ENCODE measurements around the gene GCK. TPM values are rescaled to one million over a fixed set of nuclear protein-coding genes. Genes with fewer than 3 reads are reported as not detected.

Gene GCK
- total RNA-seq, 1 experiment from 2014 or later: not detected

DNA sequence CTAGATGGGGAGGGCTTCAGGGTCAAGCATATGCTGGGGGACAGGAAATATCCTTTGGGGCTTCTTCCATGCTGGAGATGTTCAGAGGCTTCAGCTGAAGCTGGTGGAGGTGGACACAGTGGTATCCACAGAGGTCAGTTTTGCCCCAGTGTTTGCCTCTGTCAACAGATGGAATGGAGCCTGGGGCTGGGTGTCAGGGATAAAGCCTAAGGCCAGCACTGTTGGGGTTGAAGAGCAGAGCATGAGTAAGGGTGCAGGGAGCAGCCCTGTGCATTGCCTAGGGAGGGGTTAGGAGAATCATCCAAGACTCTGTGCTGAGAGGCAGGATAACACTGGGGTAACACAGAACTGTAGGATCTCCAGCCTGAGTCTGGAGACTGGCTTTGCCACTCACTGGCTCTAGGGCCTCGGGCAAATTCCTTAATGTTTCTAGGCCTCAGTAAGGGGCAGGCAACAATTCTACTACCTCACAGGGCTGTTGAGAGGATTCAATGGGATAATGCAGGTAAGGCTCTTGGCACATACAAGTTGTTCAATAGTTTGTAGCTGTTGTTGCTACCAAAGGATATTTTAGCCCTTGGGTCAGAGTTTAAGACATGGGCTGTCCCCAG lies 26.3 kb downstream of the GCK start:
- DNase-seq (ENCODE audit: low spot score): no peak
- in situ Hi-C loops (cut with HindIII; ENCODE audit: low sequenced_read_pairs): no loop called here

DNA sequence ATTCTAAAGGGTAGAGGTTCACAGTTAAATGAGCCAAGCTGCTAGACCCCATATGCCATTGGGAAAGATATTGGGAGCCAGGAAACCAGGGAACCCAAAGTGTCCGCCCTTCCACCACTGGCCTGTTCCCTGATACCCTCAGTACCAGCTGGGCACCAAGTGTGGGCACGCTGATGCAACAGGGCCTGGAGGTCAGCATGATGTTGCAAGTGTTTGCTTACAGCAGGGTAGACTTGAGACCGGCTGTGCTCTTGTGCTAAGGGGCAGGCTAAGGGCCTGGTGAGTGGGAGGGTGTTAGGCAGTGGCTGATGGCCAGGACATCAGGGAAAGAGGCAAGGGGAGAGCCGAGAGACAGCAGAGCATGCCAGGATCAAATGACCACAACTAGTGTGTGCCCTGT lies 27.1 kb downstream of the GCK start:
- DNase-seq (ENCODE audit: low spot score): no peak
- in situ Hi-C loops (cut with HindIII; ENCODE audit: low sequenced_read_pairs): no loop called here

DNA sequence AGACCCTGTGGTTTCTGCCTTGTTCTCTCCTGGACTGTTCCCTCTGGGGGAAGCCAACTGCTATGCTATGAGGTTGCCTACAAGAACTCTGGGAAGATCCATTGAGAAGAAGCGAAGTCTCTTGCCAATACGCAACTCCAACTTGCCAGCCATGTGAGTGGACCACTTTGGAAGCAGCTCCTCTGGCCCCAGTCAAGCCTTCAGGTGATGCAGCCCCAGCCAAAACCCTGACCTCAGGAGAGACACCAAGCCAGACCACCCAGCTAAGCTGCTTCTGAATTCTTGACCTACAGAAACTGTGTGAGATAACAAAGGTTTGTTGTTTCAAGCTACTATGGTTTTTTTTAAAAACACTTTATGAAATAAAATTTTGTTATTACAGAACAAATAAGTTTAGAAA lies 27.9 kb downstream of the GCK start:
- no peak for DNase-seq (ENCODE audit: low spot score)
- in situ Hi-C loops (cut with HindIII; ENCODE audit: low sequenced_read_pairs): no loop called here

DNA sequence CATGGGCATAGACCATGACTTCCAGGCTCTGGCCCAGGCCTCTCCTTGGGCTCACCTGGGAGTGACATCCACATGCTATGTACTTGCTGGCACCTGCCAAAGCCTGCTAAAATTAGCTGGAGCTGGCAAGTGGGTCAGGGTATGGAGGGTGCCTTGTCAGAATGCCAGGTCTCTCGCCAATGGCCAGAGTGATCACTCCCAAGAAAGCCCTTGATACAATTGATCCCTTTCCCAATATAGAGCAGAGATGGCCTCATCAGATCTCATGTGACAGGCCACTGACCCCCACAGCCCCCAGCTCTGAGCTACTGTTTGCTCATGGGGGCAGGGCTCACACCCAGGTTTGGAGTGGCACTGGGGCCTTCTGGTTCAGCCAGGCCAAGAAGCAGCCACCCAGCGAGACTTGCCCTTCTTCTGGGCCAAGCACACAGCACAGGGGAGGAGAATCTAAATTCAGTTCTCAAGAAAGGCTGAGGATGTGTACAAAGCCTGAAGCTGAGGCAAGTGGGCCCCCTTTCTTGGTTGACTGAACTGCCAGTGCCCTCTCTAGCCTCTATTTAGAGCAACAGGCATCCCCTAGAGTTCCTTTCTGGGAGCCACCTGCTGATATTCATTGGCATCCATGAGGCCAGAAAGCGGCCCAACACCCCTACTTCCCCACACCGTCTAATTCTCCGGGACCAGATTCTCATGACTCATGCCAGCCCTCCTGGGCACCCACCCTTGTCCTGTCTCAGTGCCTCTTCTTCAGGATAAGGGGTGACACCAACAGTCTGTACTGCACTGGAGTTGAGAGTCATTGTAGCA lies 29.2 kb downstream of the GCK start:
- in situ Hi-C loops (cut with HindIII; ENCODE audit: low sequenced_read_pairs): no loop called here
- DNase-seq (ENCODE audit: low spot score): peak; percentile 88

DNA sequence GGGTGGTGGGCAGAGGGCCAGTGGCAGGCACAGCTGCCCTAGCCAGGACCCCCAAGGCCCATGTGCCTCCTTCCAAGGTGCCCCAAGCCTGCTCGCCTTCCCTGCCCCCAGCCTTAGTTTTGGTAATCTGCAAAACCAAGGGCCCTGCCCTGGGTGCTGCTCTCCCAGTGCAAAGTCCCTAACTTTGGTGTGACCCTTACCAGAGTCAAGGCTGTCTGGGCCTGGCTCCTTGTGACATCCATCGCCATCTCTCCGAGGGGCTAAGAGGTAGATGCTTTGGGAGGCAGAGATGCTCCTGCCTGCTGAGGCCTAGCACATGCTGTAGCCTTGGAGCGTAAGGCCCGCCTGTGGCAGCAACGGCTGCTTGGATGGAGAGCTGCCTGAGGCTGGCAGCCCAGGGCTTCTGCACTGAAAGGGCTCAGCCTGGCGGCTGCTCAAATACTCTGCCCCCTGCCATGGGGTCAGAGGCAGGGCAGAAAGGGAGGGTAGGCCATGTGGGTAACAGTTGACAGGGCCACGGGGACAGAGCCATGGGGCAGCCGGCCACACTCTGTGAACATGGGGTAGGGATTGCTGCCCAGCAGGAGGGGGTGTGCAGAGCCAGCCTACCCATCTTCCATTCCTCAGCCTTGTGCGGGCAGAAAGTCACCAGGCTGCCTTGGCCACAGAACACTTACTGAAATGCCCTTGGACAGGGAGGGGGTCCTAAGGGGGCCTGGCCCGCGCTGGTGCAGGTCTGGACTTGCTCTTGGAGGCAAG lies 30.2 kb downstream of the GCK start:
- in situ Hi-C loops (cut with HindIII; ENCODE audit: low sequenced_read_pairs): no loop called here
- peak; percentile 59 for DNase-seq (ENCODE audit: low spot score)

DNA sequence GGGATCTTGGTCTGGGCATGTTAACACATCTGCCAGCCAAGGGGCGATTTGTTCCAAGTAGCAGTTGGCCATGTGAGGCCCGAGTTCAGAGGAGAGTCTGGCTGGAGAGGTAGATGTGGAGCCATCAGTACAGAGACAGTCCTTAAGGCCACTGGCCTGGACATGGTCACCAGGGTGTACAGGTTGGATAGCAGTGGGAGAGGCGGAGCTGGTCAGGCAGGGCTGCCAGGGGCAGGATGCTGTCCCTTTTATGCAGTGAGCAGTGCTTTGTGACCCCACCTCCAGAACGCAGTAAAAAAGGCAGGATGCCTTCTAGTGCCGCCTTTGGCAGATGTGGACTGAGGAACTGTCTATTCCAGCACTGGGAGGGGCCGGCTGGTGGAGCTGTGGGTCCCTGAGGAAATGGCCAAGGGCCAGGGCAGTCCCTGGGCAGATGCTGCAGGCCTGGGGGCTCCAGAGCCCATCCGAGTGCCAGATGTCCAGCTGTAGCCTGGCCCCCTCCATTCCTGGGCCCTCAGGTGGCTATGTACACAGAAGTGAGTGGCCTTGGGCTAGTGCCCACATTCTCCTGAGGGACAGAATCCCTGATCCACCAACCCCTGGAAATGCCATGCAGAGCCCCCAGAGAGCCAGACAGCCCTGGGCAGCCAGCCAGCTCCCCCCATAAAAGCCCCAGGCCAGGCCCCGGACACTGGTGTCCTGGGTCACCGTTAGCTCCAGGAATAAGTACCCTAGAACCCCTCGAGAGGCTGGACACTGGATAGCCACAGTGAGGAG lies 31.0 kb downstream of the GCK start:
- DNase-seq (ENCODE audit: low spot score): no peak
- in situ Hi-C loops (cut with HindIII; ENCODE audit: low sequenced_read_pairs): no loop called here

DNA sequence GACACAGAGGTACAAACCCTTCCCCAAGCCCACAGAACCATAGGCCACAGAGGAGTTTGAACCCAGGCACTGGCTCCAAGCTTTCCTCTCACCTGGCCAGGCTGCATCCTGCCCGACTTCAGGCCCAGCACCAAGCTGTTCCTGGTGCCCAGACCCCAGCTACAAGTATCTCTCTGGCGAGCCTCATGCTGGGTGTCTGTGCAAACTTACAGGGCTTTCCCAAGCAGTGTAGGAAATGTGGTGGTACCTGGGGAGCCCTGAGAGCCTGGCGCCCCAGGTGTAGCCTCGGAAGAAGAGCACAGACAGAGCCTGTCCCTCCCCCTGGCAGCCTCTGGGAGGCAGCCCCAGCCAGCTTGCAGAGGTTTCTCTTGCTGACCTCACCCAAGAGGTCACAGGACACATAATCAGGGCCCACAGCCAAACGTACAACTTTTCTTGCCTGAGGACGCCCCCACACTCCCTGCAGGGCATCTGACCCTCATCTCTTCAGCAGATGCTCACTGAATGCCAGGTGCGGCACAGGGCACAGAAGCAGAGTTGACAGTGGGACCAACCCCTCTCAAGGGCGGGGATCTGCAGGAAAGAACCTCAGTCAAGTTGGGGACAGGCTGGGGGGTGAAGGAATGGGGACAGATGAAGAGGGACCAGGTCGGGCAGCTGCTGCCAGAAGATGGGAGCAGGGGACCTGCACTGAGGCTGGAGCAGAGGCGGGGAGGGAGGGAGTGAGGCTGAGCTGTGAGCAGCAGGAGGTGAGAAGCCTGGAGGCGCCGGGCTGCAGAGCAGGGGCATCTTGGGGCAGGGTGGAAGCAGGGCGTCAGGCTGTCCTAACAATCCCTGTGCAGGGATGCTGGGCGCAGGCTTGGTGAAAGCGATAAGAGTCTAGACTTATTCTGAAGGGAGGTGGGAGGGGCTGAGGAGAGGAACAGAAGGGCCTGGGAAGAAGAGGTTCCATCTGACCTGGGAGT lies 31.8 kb downstream of the GCK start:
- DNase-seq (ENCODE audit: low spot score): no peak
- in situ Hi-C loops (cut with HindIII; ENCODE audit: low sequenced_read_pairs): no loop called here

DNA sequence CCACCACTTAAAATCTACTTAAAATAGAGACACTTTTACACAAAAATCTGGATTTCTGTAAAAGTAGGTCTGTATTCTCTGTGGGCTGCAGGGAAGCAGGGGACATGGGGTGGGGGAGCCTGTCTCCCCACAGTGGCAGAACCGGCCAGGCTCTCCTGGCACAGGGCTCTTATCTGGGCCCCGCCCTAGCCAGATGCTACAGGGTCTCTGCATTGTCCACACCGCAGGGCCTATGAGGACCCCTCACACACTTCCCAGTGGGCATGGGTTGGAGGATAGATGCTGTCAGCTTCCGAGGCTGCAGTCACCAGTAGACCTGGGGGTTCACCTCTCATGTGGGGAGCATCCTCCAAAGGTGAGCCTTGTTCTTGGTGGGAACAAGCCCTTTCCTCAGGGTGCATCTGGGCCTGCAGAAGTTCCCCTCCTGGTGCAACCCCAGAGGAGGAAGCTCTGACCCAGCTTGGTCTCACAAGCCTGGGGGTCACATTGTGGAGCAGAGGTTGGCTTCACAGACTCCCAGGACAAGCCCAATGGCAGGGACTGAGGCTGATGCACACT lies 32.7 kb downstream of the GCK start:
- in situ Hi-C loops (cut with HindIII; ENCODE audit: low sequenced_read_pairs): no loop called here
- no peak for DNase-seq (ENCODE audit: low spot score)

DNA sequence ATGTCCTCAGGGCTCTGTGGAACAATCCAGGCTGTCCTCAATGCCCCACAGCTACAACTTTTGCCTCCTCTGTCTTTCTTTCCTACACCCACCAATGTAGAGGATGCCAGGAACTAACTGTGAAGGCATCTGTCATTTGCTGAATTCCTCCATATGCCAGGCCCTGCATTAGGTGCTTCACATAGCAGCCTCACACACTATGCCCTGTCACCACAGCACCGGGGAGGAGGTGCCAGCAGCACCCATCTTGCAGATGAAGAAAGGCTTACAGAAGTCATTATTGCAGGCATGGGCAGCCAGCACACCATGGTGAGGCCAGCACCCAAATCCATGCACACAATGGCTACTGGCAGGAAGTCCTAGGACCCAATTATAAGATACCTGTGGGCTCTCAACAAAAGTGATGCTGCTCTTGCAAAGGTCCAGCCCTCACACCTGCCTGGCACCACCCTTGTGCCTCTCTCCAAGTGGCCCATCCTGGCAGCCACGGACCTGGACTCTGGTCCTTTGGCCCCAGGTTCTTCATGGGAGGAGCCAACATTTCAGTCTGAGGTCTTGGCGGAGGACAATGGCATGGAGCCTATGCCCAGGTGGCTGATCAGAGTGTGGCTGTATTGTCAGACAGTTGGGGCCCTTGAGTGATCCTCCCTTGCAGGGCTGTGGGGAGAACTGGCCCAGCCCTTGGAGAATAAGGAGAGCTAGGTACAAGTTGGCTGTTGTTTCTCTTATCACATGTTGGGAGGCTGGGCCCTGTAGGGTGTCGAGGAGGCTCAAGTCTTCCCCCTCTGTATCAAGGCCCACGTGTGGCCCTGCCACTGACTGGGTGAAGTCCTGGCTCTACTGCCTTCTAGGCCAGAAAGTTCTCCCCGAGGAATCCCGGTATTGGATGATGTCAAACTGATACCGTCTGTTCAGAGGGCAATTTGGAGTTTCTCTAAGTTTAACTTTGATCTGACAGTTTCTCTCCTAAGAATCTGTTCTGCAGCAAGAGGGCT lies 33.8 kb downstream of the GCK start:
- in situ Hi-C loops (cut with HindIII; ENCODE audit: low sequenced_read_pairs): no loop called here

DNA sequence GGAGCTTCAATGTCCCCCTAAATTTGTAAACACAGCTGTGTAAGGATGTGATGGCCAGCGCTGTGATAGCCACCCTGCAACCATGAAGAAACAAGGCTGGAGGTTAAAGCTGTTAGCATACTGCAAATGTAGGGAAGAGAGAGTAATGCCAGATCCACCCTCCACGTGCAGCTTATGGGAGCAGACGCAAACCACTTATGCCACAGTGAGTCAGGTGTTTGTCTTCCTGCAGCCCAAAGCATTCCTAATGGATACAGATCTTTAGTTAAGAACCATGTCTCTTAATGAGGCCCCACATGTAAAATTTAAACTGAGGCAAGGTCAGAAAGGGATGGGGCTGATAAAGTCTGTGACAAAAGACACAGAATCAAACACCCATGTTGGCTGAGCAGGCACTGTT lies 34.5 kb downstream of the GCK start:
- in situ Hi-C loops (cut with HindIII; ENCODE audit: low sequenced_read_pairs): no loop called here
- peak; percentile 65 for DNase-seq (ENCODE audit: low spot score)

More for the DNA sequence above, 33.8 kb downstream of the GCK start:
- peak; percentile 94 for DNase-seq (ENCODE audit: low spot score)

DNA sequence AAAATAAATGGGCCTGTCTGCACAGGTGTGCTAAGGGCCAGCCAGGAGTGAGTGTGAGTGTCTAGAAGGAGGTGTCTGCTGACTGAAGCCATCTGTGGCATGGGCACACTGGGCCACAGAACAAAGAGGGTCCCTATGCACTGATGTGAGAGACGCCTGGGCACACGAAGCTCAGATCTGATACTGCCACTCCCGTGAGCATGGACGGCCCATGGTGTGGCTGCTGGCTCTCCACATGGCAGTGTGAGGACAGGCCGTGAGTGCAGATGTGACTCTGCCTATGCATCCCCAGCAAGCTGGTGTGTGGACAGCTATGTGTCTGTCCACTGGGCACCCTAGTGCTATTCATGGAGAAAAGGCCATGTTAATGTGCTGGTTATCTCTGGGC lies 35.3 kb downstream of the GCK start:
- in situ Hi-C loops (cut with HindIII; ENCODE audit: low sequenced_read_pairs): no loop called here
- no peak for DNase-seq (ENCODE audit: low spot score)

DNA sequence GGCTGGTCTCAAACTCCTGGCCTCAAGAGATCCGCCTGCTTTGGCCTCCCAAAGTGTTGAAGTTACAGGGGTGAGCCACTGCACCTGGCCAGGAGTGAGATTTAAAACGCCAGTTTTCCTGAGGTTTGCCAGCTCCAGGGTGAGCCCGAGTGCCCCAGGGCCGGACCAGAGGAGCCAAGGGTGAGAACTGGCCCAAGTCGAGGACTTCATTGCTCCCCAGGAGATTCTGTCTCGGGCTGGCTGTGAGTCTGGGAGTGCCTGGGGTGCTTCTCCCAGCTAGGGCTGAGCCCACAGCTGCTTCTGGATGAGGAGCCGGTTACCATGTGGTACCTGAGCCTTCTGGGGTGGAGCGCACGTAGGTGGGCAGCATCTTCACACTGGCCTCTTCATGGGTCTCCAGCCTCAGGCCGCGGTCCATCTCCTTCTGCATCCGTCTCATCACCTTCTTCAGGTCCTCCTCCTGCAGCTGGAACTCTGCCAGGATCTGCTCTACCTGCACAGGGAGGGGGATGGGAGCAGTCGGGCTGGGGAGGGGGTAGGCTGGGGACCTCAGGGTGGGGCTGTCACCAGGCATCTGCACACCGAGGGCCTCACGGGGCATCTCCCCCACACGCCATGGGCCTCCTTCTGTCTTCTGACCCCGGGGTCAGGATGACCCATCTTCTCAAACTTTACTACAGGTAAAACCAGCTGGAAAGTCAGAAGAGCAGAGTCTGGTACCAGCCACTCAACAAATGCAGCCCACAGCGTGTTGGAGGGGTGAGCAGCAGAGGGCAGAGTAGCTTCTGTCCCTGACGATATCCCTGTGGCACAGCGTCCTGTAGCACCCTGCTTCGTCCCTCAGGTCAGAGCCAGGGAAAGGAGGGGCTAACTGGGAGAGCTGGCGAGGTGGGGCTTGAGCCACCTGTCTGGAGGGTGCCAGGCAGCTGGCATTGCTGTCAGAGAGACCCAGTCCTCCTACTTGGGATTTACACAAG lies 36.0 kb downstream of the GCK start:
- in situ Hi-C loops (cut with HindIII; ENCODE audit: low sequenced_read_pairs): no loop called here
- peak; percentile 39 for DNase-seq (ENCODE audit: low spot score)

DNA sequence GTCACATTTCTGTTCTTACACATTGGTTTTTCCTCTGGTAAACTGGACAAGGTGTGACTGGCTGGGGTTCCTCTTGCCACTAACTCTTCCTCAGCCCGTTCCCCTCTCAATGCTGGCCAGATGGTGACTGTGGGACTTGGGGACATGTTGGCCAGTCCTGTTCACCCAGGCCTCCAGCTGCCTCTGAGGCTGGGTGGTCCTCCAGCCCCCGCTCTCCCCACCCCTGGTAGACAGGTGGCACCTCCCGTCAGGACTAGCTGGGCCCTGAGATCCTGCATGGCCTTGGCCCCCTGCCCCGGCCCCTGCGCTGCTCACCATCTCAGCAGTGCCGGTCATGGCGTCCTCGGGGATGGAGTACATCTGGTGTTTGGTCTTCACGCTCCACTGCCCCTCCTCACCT lies 37.3 kb downstream of the GCK start:
- in situ Hi-C loops (cut with HindIII; ENCODE audit: low sequenced_read_pairs): no loop called here
- DNase-seq (ENCODE audit: low spot score): no peak

DNA sequence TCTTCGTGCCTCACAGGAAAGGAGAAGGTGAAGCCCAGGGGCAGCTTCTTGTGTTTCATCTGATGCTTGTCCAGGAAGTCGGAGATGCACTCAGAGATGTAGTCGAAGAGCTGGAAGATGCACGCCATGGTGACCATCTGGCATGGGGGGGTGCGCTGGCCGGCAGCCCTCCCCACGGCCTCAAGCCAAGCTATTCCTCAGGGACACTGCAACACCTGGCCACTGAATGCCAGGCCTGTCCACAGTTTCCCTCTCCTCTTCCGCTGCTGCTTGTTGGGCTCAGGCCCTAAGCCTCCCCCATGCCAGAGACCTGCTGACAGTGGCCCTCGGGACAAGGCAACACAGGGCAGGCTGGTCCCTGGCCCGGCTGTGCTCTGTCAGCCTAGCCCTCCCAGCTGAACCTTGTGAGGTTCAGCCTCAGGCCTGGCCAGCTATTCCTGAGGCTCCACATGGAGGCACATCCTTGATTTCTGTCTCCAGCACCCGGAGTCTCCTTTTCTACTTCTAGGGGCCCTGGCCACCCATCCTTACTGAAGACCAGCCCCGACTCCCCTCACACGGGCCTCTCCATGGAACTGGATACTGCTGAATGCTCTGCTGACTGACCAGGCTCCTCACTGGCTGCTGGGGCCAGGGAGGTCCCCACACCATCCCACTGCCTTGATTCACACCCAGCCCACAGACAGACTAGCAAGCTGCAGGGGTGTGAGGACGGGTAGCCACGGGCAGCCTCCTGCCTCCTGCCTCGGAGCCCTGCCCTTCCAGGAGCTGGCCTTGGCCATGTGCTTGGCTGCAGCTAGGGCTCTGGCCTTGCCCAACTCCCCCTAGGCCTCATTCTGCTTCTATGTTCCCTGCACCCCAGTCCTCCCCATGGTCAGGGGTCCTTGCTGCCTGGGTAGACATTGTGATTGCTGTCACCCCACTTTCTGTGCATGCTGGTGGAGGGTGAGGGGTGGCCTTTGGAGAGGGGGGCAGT lies 38.0 kb downstream of the GCK start:
- in situ Hi-C loops (cut with HindIII; ENCODE audit: low sequenced_read_pairs): no loop called here
- peak; percentile 66 for DNase-seq (ENCODE audit: low spot score)

DNA sequence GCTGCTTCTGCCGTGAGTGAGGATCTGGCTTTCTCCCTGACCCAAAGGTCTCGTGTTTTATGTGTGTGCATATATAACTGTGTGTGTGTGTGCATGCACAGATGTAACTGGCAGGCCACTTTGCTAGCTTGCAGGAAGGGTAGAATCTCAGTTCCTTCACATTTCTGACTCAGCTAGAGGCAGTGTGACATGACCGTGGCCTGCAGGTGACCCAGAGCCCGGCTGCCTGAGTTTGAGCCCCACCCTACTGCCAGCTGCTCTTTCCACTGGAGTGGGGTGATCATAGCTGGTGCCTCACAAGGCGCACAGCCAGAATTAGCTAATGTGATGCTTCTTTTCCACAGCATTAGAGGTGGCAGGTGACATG lies 38.8 kb downstream of the GCK start:
- no peak for DNase-seq (ENCODE audit: low spot score)

More for the DNA sequence above, 38.8 kb downstream of the GCK start:
- in situ Hi-C loops (cut with HindIII; ENCODE audit: low sequenced_read_pairs): no loop called here
